Fibroblast of villous mesenchyme (primary cell): ENCODE results near the gene SYNGR4. TPM values are rescaled to one million over a fixed set of nuclear protein-coding genes. Genes with fewer than 3 reads are reported as not detected.

Experiments used
- DNase-seq: peaks from one replicate; pipeline ENCODE4 v3.0.0-alpha.2; 2010; ENCODE audit warnings: low read depth
- H3K4me3 ChIP-seq: 2 replicates; pipeline ENCODE4 v1.5.1; 2011; ENCODE audit warnings: low read depth, mild to moderate bottlenecking, low read length
- total RNA-seq: library from RNA; depleted of rRNA; stranded (reverse); fragments of >200 nt; gene quantifications from 2 replicates; pipeline ENCODE4 v1.2.3, GENCODE V29; 2012
- TF ChIP-seq, protein P1 (sequence below): IDR thresholded peaks from 2 replicates; pipeline ENCODE4 v1.5.1; 2012; ENCODE audit warnings: low read depth, mild to moderate bottlenecking, low read length; ENCODE audit not compliant: insufficient read depth

Gene SYNGR4
- total RNA-seq, 1 donor, result not detected

DNA sequence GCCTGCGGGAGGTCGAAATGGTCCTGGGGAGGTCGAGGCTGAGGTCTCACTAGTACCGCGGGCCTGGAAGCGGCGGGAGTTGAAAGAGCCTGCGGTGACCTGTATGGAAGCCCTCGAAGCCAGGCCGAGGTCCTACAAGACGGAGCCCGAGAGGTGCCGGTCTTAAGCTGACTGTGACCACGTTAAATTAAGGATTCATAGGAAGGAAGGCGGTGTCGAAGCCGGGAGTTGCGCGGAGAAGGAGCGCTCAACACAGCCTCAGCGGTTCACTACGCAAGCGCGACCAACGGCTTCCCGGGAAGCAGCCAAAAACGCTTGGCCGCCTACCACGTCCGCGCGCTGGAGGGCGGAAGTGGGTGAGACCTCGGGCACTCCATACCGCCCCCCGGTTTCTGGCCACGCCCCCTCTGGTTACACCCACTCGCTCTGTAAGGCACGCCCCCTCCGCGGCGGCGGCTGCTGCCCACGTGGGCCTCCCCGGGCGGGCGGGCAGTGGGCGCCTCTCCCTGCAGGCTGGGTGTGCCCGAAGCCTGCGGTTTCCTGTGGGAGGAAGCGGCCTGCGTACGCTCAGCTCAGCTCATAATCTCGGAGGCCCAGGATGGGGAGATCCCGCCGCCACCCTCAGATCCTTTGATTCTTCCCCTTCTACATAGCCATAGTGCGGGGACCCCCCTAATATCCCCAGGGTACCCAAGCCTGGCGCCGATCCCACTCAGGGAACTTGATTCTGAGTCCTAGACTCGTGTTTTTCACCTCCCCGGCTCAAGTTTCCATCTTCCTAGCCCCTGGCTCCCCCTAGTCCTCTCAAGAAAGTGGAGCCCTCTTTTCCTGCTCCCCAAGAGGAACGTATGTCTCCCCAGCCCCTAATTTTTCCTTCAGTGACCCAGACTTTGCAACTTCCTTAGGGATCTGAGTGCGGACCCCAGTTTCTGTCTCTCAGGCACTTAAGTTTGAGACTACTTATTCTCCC is 42.3 kb upstream of the SYNGR4 start:
- TF ChIP-seq, protein P1, sequence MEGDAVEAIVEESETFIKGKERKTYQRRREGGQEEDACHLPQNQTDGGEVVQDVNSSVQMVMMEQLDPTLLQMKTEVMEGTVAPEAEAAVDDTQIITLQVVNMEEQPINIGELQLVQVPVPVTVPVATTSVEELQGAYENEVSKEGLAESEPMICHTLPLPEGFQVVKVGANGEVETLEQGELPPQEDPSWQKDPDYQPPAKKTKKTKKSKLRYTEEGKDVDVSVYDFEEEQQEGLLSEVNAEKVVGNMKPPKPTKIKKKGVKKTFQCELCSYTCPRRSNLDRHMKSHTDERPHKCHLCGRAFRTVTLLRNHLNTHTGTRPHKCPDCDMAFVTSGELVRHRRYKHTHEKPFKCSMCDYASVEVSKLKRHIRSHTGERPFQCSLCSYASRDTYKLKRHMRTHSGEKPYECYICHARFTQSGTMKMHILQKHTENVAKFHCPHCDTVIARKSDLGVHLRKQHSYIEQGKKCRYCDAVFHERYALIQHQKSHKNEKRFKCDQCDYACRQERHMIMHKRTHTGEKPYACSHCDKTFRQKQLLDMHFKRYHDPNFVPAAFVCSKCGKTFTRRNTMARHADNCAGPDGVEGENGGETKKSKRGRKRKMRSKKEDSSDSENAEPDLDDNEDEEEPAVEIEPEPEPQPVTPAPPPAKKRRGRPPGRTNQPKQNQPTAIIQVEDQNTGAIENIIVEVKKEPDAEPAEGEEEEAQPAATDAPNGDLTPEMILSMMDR, result no peak
- DNase-seq, result peak; percentile 99
- H3K4me3 ChIP-seq, result peak overlapping the region; percentile 68

DNA sequence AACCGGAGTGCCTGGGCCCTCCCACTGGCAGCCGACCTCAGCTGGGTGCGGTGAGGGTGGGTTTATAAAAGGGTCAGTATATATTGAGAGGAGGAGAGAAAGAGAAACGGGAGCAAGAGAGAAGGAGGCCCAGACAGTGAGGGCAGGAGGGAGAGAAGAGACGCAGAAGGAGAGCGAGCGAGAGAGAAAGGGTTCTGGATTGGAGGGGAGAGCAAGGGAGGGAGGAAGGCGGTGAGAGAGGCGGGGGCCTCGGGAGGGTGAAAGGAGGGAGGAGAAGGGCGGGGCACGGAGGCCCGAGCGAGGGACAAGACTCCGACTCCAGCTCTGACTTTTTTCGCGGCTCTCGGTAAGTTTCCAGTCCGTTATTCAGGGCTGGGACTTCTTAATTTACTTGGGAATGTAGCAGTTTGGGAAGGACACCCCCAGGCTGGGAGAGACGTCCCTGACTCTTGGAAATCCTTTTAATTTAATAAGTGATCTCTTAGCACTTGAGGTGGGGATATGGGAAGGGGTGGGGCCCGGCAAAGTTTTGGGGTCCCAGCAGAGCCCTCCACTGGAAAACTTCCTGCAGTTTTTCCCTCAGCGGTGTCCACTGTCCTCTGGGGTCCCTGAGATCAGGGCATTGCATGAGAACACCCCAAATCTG is 38.8 kb upstream of the SYNGR4 start, which contains the start of gene EMP3:
Gene EMP3, plus strand, starts transcription at position 288 of the 646 bp plus-strand sequence. CDS start 1,293 bp downstream, outside the sequence.
- H3K4me3 ChIP-seq, result peak within 1 kb of the TSS; percentile 95
- TF ChIP-seq, protein P1, result no peak
- peak; percentile 95 for DNase-seq

DNA sequence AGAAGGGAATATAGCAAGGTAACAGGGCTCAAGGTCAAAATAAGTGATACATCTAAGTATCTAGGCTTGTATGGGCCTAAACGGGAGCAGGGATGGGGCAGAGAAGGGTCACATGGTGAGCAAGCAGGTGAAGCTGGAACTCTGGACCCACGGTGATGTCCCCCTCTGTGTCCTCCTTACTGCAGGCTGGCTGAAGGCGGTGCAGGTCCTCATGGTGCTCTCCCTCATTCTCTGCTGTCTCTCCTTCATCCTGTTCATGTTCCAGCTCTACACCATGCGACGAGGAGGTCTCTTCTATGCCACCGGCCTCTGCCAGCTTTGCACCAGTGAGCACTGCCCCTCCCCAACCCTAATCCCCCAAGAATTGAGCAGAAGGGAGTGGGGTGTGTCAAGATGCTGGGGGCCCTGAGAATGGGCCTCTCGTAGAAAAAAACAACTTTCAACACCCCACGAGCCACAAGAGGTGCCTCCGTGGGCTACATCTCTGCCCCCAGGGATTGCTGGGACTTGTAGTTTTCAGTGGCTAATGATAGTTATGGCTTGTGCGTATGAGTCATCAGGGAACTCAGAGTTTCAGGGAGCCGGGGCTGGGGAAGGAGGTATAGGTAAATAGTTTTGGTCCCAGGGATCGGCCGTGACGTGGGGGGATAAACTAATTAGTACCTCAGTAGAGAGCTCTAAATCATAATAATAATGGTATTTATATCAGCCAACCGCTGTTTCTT is 34.8 kb upstream of the SYNGR4 start:
- no peak overlapping the region for H3K4me3 ChIP-seq
- DNase-seq, result peak; percentile 48

DNA sequence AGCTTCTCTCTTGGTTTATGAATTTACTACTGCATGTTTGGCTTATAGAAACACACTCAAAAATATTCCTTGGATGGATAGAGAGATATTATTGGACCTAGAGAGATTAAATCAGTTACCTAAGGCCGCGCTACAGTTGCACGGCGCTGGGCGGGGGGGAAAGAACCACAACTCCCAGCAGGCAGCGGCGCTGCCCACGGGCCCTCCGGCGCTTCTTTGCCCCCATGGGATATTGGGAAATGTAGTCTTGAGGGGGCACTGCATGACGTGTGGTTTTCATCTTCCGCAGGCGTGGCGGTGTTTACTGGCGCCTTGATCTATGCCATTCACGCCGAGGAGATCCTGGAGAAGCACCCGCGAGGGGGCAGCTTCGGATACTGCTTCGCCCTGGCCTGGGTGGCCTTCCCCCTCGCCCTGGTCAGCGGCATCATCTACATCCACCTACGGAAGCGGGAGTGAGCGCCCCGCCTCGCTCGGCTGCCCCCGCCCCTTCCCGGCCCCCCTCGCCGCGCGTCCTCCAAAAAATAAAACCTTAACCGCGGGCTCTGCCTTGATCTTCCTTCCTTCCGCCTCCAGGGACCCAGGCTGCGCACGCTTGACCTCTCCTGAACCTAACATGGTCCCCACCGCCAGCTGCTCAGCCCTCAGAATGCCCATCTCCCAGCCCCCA is 34.0 kb upstream of the SYNGR4 start:
- DNase-seq, result no peak
- H3K4me3 ChIP-seq, result no peak overlapping the region
- TF ChIP-seq, protein P1, result no peak

More for the DNA sequence above, 34.8 kb upstream of the SYNGR4 start:
- TF ChIP-seq, protein P1, result no peak

DNA sequence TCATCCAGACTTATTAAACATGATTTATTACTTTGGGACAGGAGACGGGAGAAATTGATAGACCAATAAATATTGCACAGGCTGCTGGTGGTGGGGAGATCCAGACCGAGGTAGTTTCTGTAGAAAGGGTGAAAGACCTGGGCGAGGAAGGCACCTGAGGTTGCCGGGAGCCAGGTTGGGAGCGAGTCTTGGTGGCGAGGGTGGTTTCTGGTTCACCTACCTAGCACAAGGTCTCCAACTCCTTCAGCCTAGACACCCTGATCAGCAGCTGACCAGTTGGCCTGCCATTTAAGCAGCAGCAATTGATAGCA is 31.9 kb upstream of the SYNGR4 start:
- H3K4me3 ChIP-seq, result peak overlapping the region; percentile 28
- DNase-seq, result no peak
- TF ChIP-seq, protein P1, result no peak
